CD4-positive, alpha-beta T cell treated with Interleukin-4 for 1 hour (primary cell): ENCODE measurements around the gene GNPAT.
"Not testable (repeated sequence)": the region's sequence is repeated elsewhere in the genome, so short reads cannot be mapped to it uniquely, and the experiment has no call there.

ENCODE experiments used
- DNase-seq, 2 donors: peaks; one replicate each; pipeline ENCODE4 v3.0.0-alpha.2; 2020 to 2022

GNPAT gene

GRCh38 chr1:231240883-231241735 is at the start of gene GNPAT:
Gene GNPAT (plus strand): TSS chr1:231241212. CDS start chr1:231241379, 167 bp downstream.
- DNase-seq: peak; percentile 89 to 90

- DNase-seq: no peak
Observed at GRCh38 chr1:231192620-231193163, 48.3 kb upstream of the GNPAT start.

GRCh38 chr1:231193710-231194340 is 47.2 kb upstream of the GNPAT start:
- DNase-seq: no peak

- no peak for DNase-seq
Observed at GRCh38 chr1:231194476-231194842, 46.6 kb upstream of the GNPAT start.

GRCh38 chr1:231194843-231195516 is 46.0 kb upstream of the GNPAT start:
- DNase-seq: no peak

- DNase-seq: no peak
Observed at GRCh38 chr1:231196307-231196706, 44.7 kb upstream of the GNPAT start.

- no peak for DNase-seq
Observed at GRCh38 chr1:231196728-231197127, 44.3 kb upstream of the GNPAT start.

- no peak for DNase-seq
Observed at GRCh38 chr1:231199868-231200267, 41.1 kb upstream of the GNPAT start.

GRCh38 chr1:231200388-231201031 is 40.5 kb upstream of the GNPAT start:
- no peak for DNase-seq

- no peak for DNase-seq
Observed at GRCh38 chr1:231201375-231201978, 39.5 kb upstream of the GNPAT start.

- DNase-seq: no peak
Observed at GRCh38 chr1:231201979-231202633, 38.9 kb upstream of the GNPAT start.

GRCh38 chr1:231203259-231204057 is 37.6 kb upstream of the GNPAT start:
- DNase-seq: no peak

- no peak for DNase-seq
Observed at GRCh38 chr1:231206856-231207255, 34.2 kb upstream of the GNPAT start.

GRCh38 chr1:231207437-231207836 is 33.6 kb upstream of the GNPAT start:
- DNase-seq: no peak

- DNase-seq: no peak
Observed at GRCh38 chr1:231208980-231209379, 32.0 kb upstream of the GNPAT start.

GRCh38 chr1:231209531-231209930 is 31.5 kb upstream of the GNPAT start:
- no peak for DNase-seq

GRCh38 chr1:231210126-231210525 is 30.9 kb upstream of the GNPAT start:
- no peak for DNase-seq

- DNase-seq: peak; percentile 90
Observed at GRCh38 chr1:231211005-231211857, 29.8 kb upstream of the GNPAT start.

GRCh38 chr1:231212301-231212700 is 28.7 kb upstream of the GNPAT start:
- DNase-seq: not testable (repeated sequence)
